ENCODE measurements around the gene CHAC2. TPM values are rescaled to one million over a fixed set of nuclear protein-coding genes. Genes with fewer than 3 reads are reported as not detected.
A peak's percentile ranks its signal among the peaks of the same experiment; 100 is the strongest.
"Not testable (repeated sequence)": the region's sequence is repeated elsewhere in the genome, so short reads cannot be mapped to it uniquely, and the experiment has no call there.

The CHAC2 gene
- 13.9 and 14.6 TPM in 2 replicates for total RNA-seq (2014; rRNA removed; shearing (Covaris generic))

GRCh38 chr2:53767405-53768241 is at the start of gene CHAC2:
CHAC2 (plus strand) TSS chr2:53767804; CDS start chr2:53767887, 83 bp downstream.
- DNase-seq (ENCODE audit: low read depth), result peak; percentile 84

GRCh38 chr2:53720944-53721343 is 46.7 kb upstream of the CHAC2 start:
- not testable (repeated sequence) for DNase-seq (ENCODE audit: low read depth)

- peak; percentile 70 for DNase-seq (ENCODE audit: low read depth)
Observed at GRCh38 chr2:53724536-53724935, 43.1 kb upstream of the CHAC2 start.

GRCh38 chr2:53725662-53726061 is 41.9 kb upstream of the CHAC2 start:
- no peak for DNase-seq (ENCODE audit: low read depth)

- DNase-seq (ENCODE audit: low read depth), result no peak
Observed at GRCh38 chr2:53727921-53728320, 39.7 kb upstream of the CHAC2 start.

- DNase-seq (ENCODE audit: low read depth), result no peak
Observed at GRCh38 chr2:53729143-53729762, 38.4 kb upstream of the CHAC2 start.

- no peak for DNase-seq (ENCODE audit: low read depth)
Observed at GRCh38 chr2:53737091-53737490, 30.5 kb upstream of the CHAC2 start.

GRCh38 chr2:53739032-53739431 is 28.6 kb upstream of the CHAC2 start:
- no peak for DNase-seq (ENCODE audit: low read depth)

GRCh38 chr2:53740170-53740569 is 27.4 kb upstream of the CHAC2 start:
- peak; percentile 43 for DNase-seq (ENCODE audit: low read depth)

GRCh38 chr2:53744395-53745065 is 23.1 kb upstream of the CHAC2 start:
- DNase-seq (ENCODE audit: low read depth), result no peak

- DNase-seq (ENCODE audit: low read depth), result no peak
Observed at GRCh38 chr2:53750041-53750768, 17.4 kb upstream of the CHAC2 start.

GRCh38 chr2:53751728-53752127 is 15.9 kb upstream of the CHAC2 start:
- peak; percentile 66 for DNase-seq (ENCODE audit: low read depth)

- no peak for DNase-seq (ENCODE audit: low read depth)
Observed at GRCh38 chr2:53752385-53752784, 15.2 kb upstream of the CHAC2 start.

GRCh38 chr2:53753041-53753440 is 14.6 kb upstream of the CHAC2 start:
- no peak for DNase-seq (ENCODE audit: low read depth)

GRCh38 chr2:53755121-53755520 is 12.5 kb upstream of the CHAC2 start:
- DNase-seq (ENCODE audit: low read depth), result peak; percentile 21

- no peak for DNase-seq (ENCODE audit: low read depth)
Observed at GRCh38 chr2:53756644-53757043, 11.0 kb upstream of the CHAC2 start.

- not testable (repeated sequence) for DNase-seq (ENCODE audit: low read depth)
Observed at GRCh38 chr2:53757206-53757605, 10.4 kb upstream of the CHAC2 start.

- no peak for DNase-seq (ENCODE audit: low read depth)
Observed at GRCh38 chr2:53765767-53766166, 1.8 kb upstream of the CHAC2 start.

GRCh38 chr2:53768242-53768542 is 588 bp downstream of the CHAC2 start:
- DNase-seq (ENCODE audit: low read depth), result peak; percentile 60

- DNase-seq (ENCODE audit: low read depth), result no peak
Observed at GRCh38 chr2:53769318-53769945, 1.8 kb downstream of the CHAC2 start.

GRCh38 chr2:53770264-53770663 is 2.7 kb downstream of the CHAC2 start:
- peak; percentile 78 for DNase-seq (ENCODE audit: low read depth)

- no peak for DNase-seq (ENCODE audit: low read depth)
Observed at GRCh38 chr2:53777134-53777533, 9.5 kb downstream of the CHAC2 start.
